Measurements from ENCODE around the gene DHRS2. TPM values are rescaled to one million over a fixed set of nuclear protein-coding genes. Genes with fewer than 3 reads are reported as not detected.

DHRS2 gene
- total and polyA plus RNA-seq, 2 of the 13 experiments (the other 11 are each of a cell fraction or from before 2014, with no cell fraction given) = 1,621 to 3,021 TPM

- TF ChIP-seq HNF1A (IDR thresholded peaks at IDR 0.05; ENCODE audit: low read depth) (0 out of 2 replicates have a peak, but pooled peaks have one; percentile 31), HNF1A (CRISPR knock-in tag; IDR thresholded peaks at IDR 0.05; ENCODE audit: borderline replicate concordance) (no peak), PAWR (CRISPR knock-in tag; IDR thresholded peaks at IDR 0.05; ENCODE audit: borderline replicate concordance) (no peak), MYNN (CRISPR knock-in tag; IDR thresholded peaks at IDR 0.05; ENCODE audit: low read depth) (no peak), ZFP1 (CRISPR knock-in tag; IDR thresholded peaks at IDR 0.05) (0 out of 2 replicates have a peak, but pooled peaks have one; percentile 40), FOXP1 (IDR thresholded peaks at IDR 0.05) (no peak), FOXP1 (CRISPR knock-in tag; IDR thresholded peaks at IDR 0.05) (peak; percentile 39; the same call in 1 of the 2 replicates), ZNF326 (CRISPR knock-in tag; IDR thresholded peaks at IDR 0.05; ENCODE audit: borderline replicate concordance) (no peak), RXRB (CRISPR knock-in tag; IDR thresholded peaks at IDR 0.05; ENCODE audit: borderline replicate concordance) (0 out of 2 replicates have a peak, but pooled peaks have one; percentile 7), ATF4 (CRISPR knock-in tag; IDR thresholded peaks at IDR 0.05) (peak in 1 of 2 experiments; percentile 9; a peak in 1 of 4 replicates), SPEN (CRISPR knock-in tag; IDR thresholded peaks at IDR 0.05; ENCODE audit: low read depth) (no peak), NR2F6 (IDR thresholded peaks at IDR 0.05) (peak; percentile 60), NR2F6 (CRISPR knock-in tag; IDR thresholded peaks at IDR 0.05) (no peak), ZNF569 (CRISPR knock-in tag; IDR thresholded peaks at IDR 0.05; ENCODE audit: borderline replicate concordance) (no peak), FOXJ3 (CRISPR knock-in tag; IDR thresholded peaks at IDR 0.05; ENCODE audit: borderline replicate concordance) (peak; percentile 46; the same call in 1 of the 2 replicates)
Measured at GRCh38 chr14:23617539-23617938, 18.6 kb upstream of the DHRS2 start (continued).

All from HepG2 (cell line).